ENCODE measurements around the gene HNRNPF.

Gene HNRNPF

GRCh38 chr10:43384252-43385221 lies 24.4 kb downstream of the HNRNPF start:
- ChIA-PET POLR2A (interaction anchor here (1.5 kb wide), 1 partner anchor 12 kb away, joined by 4 read pairs; no protein-coding TSS in a partner anchor), CTCF (interaction anchor here (0.7 kb wide), 1 partner anchor 74 kb away, joined by 3 read pairs; no protein-coding TSS in a partner anchor)
- H3K4me3 ChIP-seq (ENCODE audit: low read depth, low read length) = no peak overlapping the region
- peaks cover 24 to 47% of the 10 kb centered on the region in 2 experiments for H3K36me3 ChIP-seq (ENCODE audit: control insufficient read depth in 2 of 2, insufficient read depth in 1 of 2, low read length in 2 of 2)
- no peaks in the 10 kb centered on the region for H3K9me3 ChIP-seq (ENCODE audit: control insufficient read depth, insufficient read depth, low read depth, low read length)
- TF ChIP-seq ZNF426 (tag by site-specific recombination; IDR thresholded peaks at IDR 0.05) (no peak), SCRT2 (tag by site-specific recombination; IDR thresholded peaks at IDR 0.05) (peak; percentile 61), ZBTB17 (tag by site-specific recombination; IDR thresholded peaks at IDR 0.05) (peak; percentile 63), ZNF10 (tag by site-specific recombination; IDR thresholded peaks at IDR 0.05) (0 out of 2 replicates have a peak, but pooled peaks have one; percentile 10), SCRT1 (tag by site-specific recombination; IDR thresholded peaks at IDR 0.05; ENCODE audit: borderline replicate concordance) (peak; percentile 40; the same call in 1 of the 2 replicates), REST (tag by site-specific recombination; IDR thresholded peaks at IDR 0.05) (0 out of 2 replicates have a peak, but pooled peaks have one; percentile 8), ZFP37 (tag by site-specific recombination; IDR thresholded peaks at IDR 0.05) (peak; percentile 41; the same call in 1 of the 2 replicates), ZNF639 (tag by site-specific recombination; IDR thresholded peaks at IDR 0.05) (no peak), ZNF600 (tag by site-specific recombination; IDR thresholded peaks at IDR 0.05) (peak; percentile 91; the same call in 1 of the 2 replicates), IKZF3 (tag by site-specific recombination; IDR thresholded peaks at IDR 0.05) (peak; percentile 75; the same call in 1 of the 2 replicates), ZNF624 (tag by site-specific recombination; IDR thresholded peaks at IDR 0.05) (no peak), ZNF2 (tag by site-specific recombination; IDR thresholded peaks at IDR 0.05) (0 out of 2 replicates have a peak, but pooled peaks have one; percentile 18), ZNF433 (tag by site-specific recombination; IDR thresholded peaks at IDR 0.05; ENCODE audit: low read depth) (no peak), ZNF121 (tag by site-specific recombination; IDR thresholded peaks at IDR 0.05) (peak; percentile 97), ZNF501 (tag by site-specific recombination; IDR thresholded peaks at IDR 0.05) (peak; percentile 27; the same call in 1 of the 2 replicates)
- no peaks in the 10 kb centered on the region for H3K4me1 ChIP-seq (ENCODE audit: control insufficient read depth, insufficient read depth, low read length)
- H3K27ac ChIP-seq (ENCODE audit: extremely low read depth, low read depth, low read length) = no peak overlapping the region

GRCh38 chr10:43383204-43383971 lies 25.6 kb downstream of the HNRNPF start:
- POLR2A ChIA-PET = interaction anchor here (0.6 to 1.2 kb wide), 2 partner anchors 18 to 24 kb away, joined by 3 to 4 read pairs; no protein-coding TSS in a partner anchor
- no peak overlapping the region for H3K27ac ChIP-seq (ENCODE audit: extremely low read depth, low read depth, low read length)
- no peak overlapping the region for H3K4me3 ChIP-seq (ENCODE audit: low read depth, low read length)
- CTCF ChIA-PET = interaction anchor here (0.6 kb wide), 1 partner anchor 78 kb away, joined by 5 read pairs; no protein-coding TSS in a partner anchor
- H3K36me3 ChIP-seq (ENCODE audit: control insufficient read depth in 2 of 2, insufficient read depth in 1 of 2, low read length in 2 of 2) = peaks cover 18 to 35% of the 10 kb centered on the region in 2 experiments; a peak in 2 of 3 replicates
- no peaks in the 10 kb centered on the region for H3K4me1 ChIP-seq (ENCODE audit: control insufficient read depth, insufficient read depth, low read length)
- no peaks in the 10 kb centered on the region for H3K9me3 ChIP-seq (ENCODE audit: control insufficient read depth, insufficient read depth, low read depth, low read length)
- peak; percentile 65 for TF ChIP-seq PRDM4 (tag by site-specific recombination; IDR thresholded peaks at IDR 0.05)
- TF ChIP-seq, protein P1, sequence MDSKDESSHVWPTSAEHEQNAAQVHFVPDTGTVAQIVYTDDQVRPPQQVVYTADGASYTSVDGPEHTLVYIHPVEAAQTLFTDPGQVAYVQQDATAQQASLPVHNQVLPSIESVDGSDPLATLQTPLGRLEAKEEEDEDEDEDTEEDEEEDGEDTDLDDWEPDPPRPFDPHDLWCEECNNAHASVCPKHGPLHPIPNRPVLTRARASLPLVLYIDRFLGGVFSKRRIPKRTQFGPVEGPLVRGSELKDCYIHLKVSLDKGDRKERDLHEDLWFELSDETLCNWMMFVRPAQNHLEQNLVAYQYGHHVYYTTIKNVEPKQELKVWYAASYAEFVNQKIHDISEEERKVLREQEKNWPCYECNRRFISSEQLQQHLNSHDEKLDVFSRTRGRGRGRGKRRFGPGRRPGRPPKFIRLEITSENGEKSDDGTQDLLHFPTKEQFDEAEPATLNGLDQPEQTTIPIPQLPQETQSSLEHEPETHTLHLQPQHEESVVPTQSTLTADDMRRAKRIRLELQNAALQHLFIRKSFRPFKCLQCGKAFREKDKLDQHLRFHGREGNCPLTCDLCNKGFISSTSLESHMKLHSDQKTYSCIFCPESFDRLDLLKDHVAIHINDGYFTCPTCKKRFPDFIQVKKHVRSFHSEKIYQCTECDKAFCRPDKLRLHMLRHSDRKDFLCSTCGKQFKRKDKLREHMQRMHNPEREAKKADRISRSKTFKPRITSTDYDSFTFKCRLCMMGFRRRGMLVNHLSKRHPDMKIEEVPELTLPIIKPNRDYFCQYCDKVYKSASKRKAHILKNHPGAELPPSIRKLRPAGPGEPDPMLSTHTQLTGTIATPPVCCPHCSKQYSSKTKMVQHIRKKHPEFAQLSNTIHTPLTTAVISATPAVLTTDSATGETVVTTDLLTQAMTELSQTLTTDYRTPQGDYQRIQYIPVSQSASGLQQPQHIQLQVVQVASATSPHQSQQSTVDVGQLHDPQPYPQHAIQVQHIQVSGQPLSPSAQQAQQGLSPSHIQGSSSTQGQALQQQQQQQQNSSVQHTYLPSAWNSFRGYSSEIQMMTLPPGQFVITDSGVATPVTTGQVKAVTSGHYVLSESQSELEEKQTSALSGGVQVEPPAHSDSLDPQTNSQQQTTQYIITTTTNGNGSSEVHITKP (tag by site-specific recombination; IDR thresholded peaks at IDR 0.05) = peak; percentile 39; the same call in 1 of the 2 replicates
- peak; percentile 67 for TF ChIP-seq GLIS1 (tag by site-specific recombination; IDR thresholded peaks at IDR 0.05)

Data from HEK293 (cell line).